OCI-M2 (cell line): Measurements from ENCODE around the gene ARL5A.
A peak's percentile ranks its signal among the peaks of the same experiment; 100 is the strongest.
"Not testable (repeated sequence)": the region's sequence is repeated elsewhere in the genome, so short reads cannot be mapped to it uniquely, and the experiment has no call there.

Experiments
- DNase-seq: peaks from one replicate; lab custom pipeline; 2025; ENCODE audit not compliant: unreplicated experiment; lab: John Stamatoyannopoulos, UW

The ARL5A gene

GRCh38 chr2:151828143-151828889 is at the start of gene ARL5A:
ARL5A (minus strand) TSS chr2:151828421; CDS start chr2:151828176, 245 bp downstream.
- peak; percentile 42 for DNase-seq

- not testable (repeated sequence) for DNase-seq
These were observed 47.4 kb upstream of the ARL5A start for GRCh38 chr2:151875631-151876030.

GRCh38 chr2:151872463-151872862 is 44.2 kb upstream of the ARL5A start:
- no peak for DNase-seq

- no peak for DNase-seq
These were observed 41.1 kb upstream of the ARL5A start for GRCh38 chr2:151869291-151869690.

GRCh38 chr2:151862700-151863099 is 34.5 kb upstream of the ARL5A start:
- no peak for DNase-seq

- DNase-seq: no peak
These were observed 33.0 kb upstream of the ARL5A start for GRCh38 chr2:151861174-151861573.

GRCh38 chr2:151860613-151861146 is 32.5 kb upstream of the ARL5A start:
- no peak for DNase-seq

- DNase-seq: no peak
These were observed 32.0 kb upstream of the ARL5A start for GRCh38 chr2:151860210-151860609.

- DNase-seq: no peak
These were observed 29.4 kb upstream of the ARL5A start for GRCh38 chr2:151857650-151858049.

GRCh38 chr2:151855111-151855510 is 26.9 kb upstream of the ARL5A start:
- no peak for DNase-seq

GRCh38 chr2:151853070-151853758 is 25.0 kb upstream of the ARL5A start:
- DNase-seq: no peak

- DNase-seq: no peak
These were observed 24.2 kb upstream of the ARL5A start for GRCh38 chr2:151852260-151853069.

GRCh38 chr2:151851761-151852160 is 23.5 kb upstream of the ARL5A start:
- DNase-seq: no peak

- no peak for DNase-seq
These were observed 21.3 kb upstream of the ARL5A start for GRCh38 chr2:151849413-151850010.

- DNase-seq: no peak
These were observed 17.7 kb upstream of the ARL5A start for GRCh38 chr2:151845884-151846283.

- DNase-seq: no peak
These were observed 17.3 kb upstream of the ARL5A start for GRCh38 chr2:151845481-151845880.

- no peak for DNase-seq
These were observed 16.1 kb upstream of the ARL5A start for GRCh38 chr2:151844211-151844896.

GRCh38 chr2:151843691-151844061 is 15.5 kb upstream of the ARL5A start:
- no peak for DNase-seq

GRCh38 chr2:151842830-151843690 is 14.8 kb upstream of the ARL5A start:
- DNase-seq: no peak

- no peak for DNase-seq
These were observed 12.8 kb upstream of the ARL5A start for GRCh38 chr2:151841047-151841424.
